Adrenal gland (tissue), 12 donors: ENCODE data around the gene NHS. TPM values are rescaled to one million over a fixed set of nuclear protein-coding genes. Genes with fewer than 3 reads are reported as not detected.

Experiments used
- DNase-seq, 7 donors: peaks; one replicate each; pipeline ENCODE4 v3.0.0-alpha.2; 2019 to 2020
- H3K27ac ChIP-seq, 5 donors: fragments of 200-600 bp; sonication (generic) in 4 of 5; 1 replicate in 3 of 5; 2 replicates in 2 of 5; pipeline versions ENCODE4 v1.5.1 to v1.8.0; 2016 to 2020; ENCODE audit warnings: mild to moderate bottlenecking in 1 of 5
- H3K27me3 ChIP-seq: fragments of 200-600 bp; 2 replicates; pipeline ENCODE4 v1.8.0; 2021
- H3K36me3 ChIP-seq, 2 donors: fragments of 200-600 bp; replicated peaks in 1 of 2; 1 replicate in 1 of 2; 2 replicates in 1 of 2; pipeline versions ENCODE4 v1.5.1 to v1.8.0; 2018 to 2022
- H3K4me1 ChIP-seq, 2 donors: fragments of 200-600 bp; replicated peaks in 1 of 2; 1 replicate in 1 of 2; 2 replicates in 1 of 2; pipeline versions ENCODE4 v1.5.1 to v1.8.0; 2018 to 2021
- H3K4me3 ChIP-seq, 4 donors: fragments of 200-600 bp; sonication (generic) in 3 of 4; one replicate each; pipeline ENCODE4 v1.5.1; 2016 to 2018
- H3K9me3 ChIP-seq, 3 donors: fragments of 200-600 bp; sonication (generic) in 1 of 3; replicated peaks in 1 of 3; 1 replicate in 2 of 3; 2 replicates in 1 of 3; pipeline versions ENCODE4 v1.5.1 to v1.8.0; 2016 to 2021
- CTCF ChIP-seq, 6 experiments: fragments of 450-650 bp in 4 of 6; fragments of 200-600 bp in 2 of 6; sonication (generic) in 1 of 6; IDR thresholded peaks; 1 replicate in 5 of 6; 2 replicates in 1 of 6; pipeline versions ENCODE4 v1.5.1 to v1.8.0; 2016 to 2021; ENCODE audit warnings: antibody characterized with exemption in 6 of 6, mild to moderate bottlenecking in 2 of 6, moderate library complexity in 1 of 6
- POLR2A ChIP-seq, 2 donors: fragments of 450-650 bp; IDR thresholded peaks; one replicate each; pipeline ENCODE4 v1.6.1; 2017; ENCODE audit warnings: antibody characterized with exemption in 2 of 2, mild to moderate bottlenecking in 2 of 2, moderate library complexity in 1 of 2
- WGBS, 4 donors: extraction: QIAGEN DNeasy Blood & Tissue Kit in 2 of 4; methylation state at CpG; one replicate each; pipeline versions ENCODE4 v1.1.5 to v1.1.7; 2013 to 2017; 5-methylcytosine and 5-hydroxymethylcytosine counted together
- intact Hi-C, 2 donors: fragments of 100-400 bp; cut with DNase I; formaldehyde crosslinking; loops; one replicate each; pipeline versions ENCODE4 v1.14.1 to v1.15.0; 2022 to 2023
- polyA plus RNA-seq, 3 donors: library from polyadenylated mRNA; stranded (reverse); fragments of 200-250 nt in 2 of 3; fragments of 350-450 nt in 1 of 3; fragmentation: Illumina TruSeq in 1 of 3; extraction: RNeasy Lipid Tissue Mini Kit (QIAGEN cat#74804) in 1 of 3; gene quantifications; one replicate each; pipeline ENCODE4 v1.2.3, GENCODE V29; 2013 to 2014
- total RNA-seq, 9 donors: library from RNA; depleted of rRNA in 4 of 9; stranded (reverse); fragments of >200 nt in 4 of 9; fragments of 120-200 nt in 1 of 9; fragmentation: NEBNext Ultra II Directional in 1 of 9; extraction: Animal tissue kit (Norgen Biotek cat#: 25700) in 1 of 9; gene quantifications; one replicate each; pipeline versions ENCODE4 v1.1.0 to v1.2.4, GENCODE V29; 2013 to 2023
- donor health status: healthy with polysubstance abuse.
- donor health status: Bipolar disorder and iron deficiency.
- donor health status: DM: yes; HTN: yes; CAD: no.
- donor health status: DM: no; HTN: no; CAD: no.
- donor health status: DM: no; HTN: no; CAD: no.
- donor health status: DM: yes; HTN: yes; CAD: no.

The NHS gene
- total and polyA plus RNA-seq, 12 donors, result 4.4 to 12.5 (median 6.8) TPM

- no peak for DNase-seq
- Histone ChIP-seq H3K27ac (no peak overlapping the region), H3K36me3 (no peaks in the 10 kb centered on the region), H3K4me1 (peaks cover 6% of the 10 kb centered on the region in 2 donors), H3K9me3 (no peaks in the 10 kb centered on the region), H3K4me3 (no peak overlapping the region), H3K27me3 (no peaks in the 10 kb centered on the region)
- intact Hi-C loops, result no loop called here
- TF ChIP-seq POLR2A (IDR thresholded peaks at IDR 0.05) (no peak), CTCF (IDR thresholded peaks at IDR 0.05) (no peak)
- 63 to 69% (median 66%) methylated on average over 2 of the region's 2 CpGs for WGBS, 4 donors
These were observed 258.5 kb downstream of the NHS start for GRCh38 chrX:17633546-17633945.

- Histone ChIP-seq H3K27me3 (peaks cover 4% of the 10 kb centered on the region), H3K4me3 (no peak overlapping the region), H3K36me3 (no peaks in the 10 kb centered on the region), H3K9me3 (no peaks in the 10 kb centered on the region), H3K27ac (no peak overlapping the region), H3K4me1 (peaks cover 6% of the 10 kb centered on the region in 2 donors)
- TF ChIP-seq POLR2A (IDR thresholded peaks at IDR 0.05) (no peak), CTCF (IDR thresholded peaks at IDR 0.05) (no peak)
- no peak for DNase-seq
- intact Hi-C loops, result no loop called here
- 82 to 93% (median 88%) methylated on average over 7 to 9 of the region's 9 CpGs for WGBS, 4 donors
These were observed 259.7 kb downstream of the NHS start for GRCh38 chrX:17634542-17635207.

- no peak for DNase-seq
- Histone ChIP-seq H3K36me3 (no peaks in the 10 kb centered on the region), H3K27me3 (peaks cover 4% of the 10 kb centered on the region), H3K4me1 (peaks cover 6% of the 10 kb centered on the region in 2 donors), H3K4me3 (no peak overlapping the region), H3K27ac (no peak overlapping the region), H3K9me3 (no peaks in the 10 kb centered on the region)
- WGBS, 4 donors, result 54 to 74% (median 57%) methylated on average over 5 of the region's 5 CpGs; no CpG with 5 or more reads in 1 of the 4 donors
- intact Hi-C loops, result no loop called here
- TF ChIP-seq CTCF (IDR thresholded peaks at IDR 0.05) (no peak), POLR2A (IDR thresholded peaks at IDR 0.05) (no peak)
These were observed 260.2 kb downstream of the NHS start for GRCh38 chrX:17635231-17635630.

GRCh38 chrX:17637235-17637634 is 262.2 kb downstream of the NHS start:
- intact Hi-C loops, result no loop called here
- no peak for DNase-seq
- H3K9me3 ChIP-seq, result no peaks in the 10 kb centered on the region
- no peak for TF ChIP-seq POLR2A (IDR thresholded peaks at IDR 0.05)
- no peak for TF ChIP-seq CTCF (IDR thresholded peaks at IDR 0.05)
- peaks cover 6% of the 10 kb centered on the region in 2 donors for H3K4me1 ChIP-seq
- H3K36me3 ChIP-seq, result no peaks in the 10 kb centered on the region
- WGBS, 4 donors, result 60 to 86% (median 65%) methylated on average over 4 of the region's 4 CpGs
- H3K4me3 ChIP-seq, result no peak overlapping the region
- H3K27me3 ChIP-seq, result peaks cover 4% of the 10 kb centered on the region
- H3K27ac ChIP-seq, result no peak overlapping the region
